HG03280 (cell line): ENCODE results near the gene ITGB3.

ENCODE experiments used
- ATAC-seq: cut with Tn5 transposase; IDR thresholded peaks from one replicate; pipeline ENCODE4 v1.9.1; 2021; ENCODE audit warnings: mild to moderate bottlenecking, moderate library complexity; ENCODE audit not compliant: unreplicated experiment

ITGB3 gene

DNA sequence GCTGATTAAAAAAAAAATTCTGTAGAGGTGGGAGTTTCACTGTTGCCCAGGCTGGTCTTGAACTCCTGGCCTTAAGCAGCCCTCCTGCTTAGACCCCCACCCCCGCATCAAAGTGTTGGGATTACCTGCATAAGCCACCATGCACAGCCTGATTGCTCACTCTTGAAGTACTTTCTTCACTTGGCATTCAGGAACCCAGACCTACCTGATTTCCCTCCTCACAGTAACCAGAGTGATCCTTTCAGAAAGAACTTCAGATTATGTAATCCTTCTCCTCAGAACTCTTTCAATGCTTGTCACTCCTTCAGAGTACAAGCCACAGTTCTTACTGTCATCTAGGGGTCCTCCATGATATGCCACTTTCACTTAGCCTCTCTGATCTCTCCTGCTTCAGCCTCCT lies 71.5 kb downstream of the ITGB3 start:
- no peak for ATAC-seq

DNA sequence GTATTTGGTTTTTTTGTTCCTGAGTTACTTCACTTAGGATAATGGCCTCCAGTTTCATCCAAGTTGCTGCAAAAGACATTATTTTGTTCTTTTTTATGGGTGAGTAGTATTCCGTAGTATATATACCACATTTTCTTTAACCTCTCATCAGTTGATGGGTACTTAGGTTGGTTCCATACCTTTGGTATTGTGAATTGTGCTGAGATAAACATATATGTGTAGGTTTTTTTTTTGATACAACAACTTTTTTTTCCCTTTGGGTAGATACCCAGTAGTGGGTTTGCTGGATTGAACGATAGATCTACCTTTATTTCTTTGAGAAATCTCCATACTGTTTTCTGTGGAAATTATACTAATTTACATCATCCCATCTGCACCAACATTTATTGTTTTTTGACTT lies 76.9 kb downstream of the ITGB3 start:
- no peak for ATAC-seq

DNA sequence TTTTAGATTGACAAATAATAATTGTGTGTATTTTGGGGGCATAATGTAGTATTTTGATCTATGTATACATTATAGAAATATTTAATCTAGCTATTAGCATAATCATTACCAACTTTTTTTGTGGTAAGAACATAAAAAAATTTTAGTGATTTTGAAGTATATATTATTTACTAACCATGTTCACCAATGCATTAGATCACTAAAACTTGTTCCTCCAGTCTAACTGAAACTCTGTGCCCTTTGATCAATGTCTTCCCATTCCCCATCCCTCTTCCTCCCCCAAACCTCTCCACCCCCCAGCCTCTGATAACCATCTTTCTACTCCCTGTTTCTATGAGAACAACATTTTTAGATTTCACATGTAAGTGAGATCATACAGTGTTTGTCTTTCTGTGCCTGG lies 78.7 kb downstream of the ITGB3 start:
- ATAC-seq, result no peak

DNA sequence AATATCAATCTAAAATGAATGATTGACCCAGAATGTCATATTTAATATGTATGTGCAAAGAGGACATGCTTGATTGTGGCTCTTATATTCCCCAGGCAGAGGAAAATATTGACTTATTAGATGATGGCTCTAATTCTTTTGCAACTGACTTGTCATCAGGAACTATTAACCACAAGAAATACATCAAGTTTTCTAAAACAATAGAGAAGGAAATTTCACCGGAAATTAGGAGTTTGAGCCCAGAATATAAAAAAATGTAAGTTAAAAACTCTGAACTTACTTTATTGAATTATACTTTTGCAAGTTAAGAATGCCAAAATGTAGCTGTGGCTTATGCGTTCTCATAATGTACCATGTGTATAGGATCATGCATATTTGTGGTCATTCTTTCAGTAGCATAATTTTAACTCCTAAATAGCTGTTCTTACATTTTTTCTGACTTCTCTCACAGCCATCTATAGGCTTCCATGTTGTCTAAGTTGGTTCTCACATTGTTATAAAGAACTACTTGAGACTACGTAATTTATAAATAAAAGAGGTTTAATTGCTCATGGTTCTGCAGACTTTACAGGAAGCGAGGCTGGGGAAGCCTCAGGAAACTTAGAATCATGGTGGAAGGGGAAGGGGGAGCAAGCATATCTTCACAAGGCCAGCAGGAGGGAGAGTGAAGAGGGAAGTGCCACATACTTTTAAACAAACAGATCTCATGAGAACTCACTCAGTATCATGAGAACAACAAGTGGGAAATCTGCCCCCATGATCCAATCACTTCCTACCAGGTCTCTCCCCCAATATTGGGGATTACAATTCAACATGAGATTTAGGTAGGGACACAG lies 81.7 kb downstream of the ITGB3 start:
- ATAC-seq, result no peak

DNA sequence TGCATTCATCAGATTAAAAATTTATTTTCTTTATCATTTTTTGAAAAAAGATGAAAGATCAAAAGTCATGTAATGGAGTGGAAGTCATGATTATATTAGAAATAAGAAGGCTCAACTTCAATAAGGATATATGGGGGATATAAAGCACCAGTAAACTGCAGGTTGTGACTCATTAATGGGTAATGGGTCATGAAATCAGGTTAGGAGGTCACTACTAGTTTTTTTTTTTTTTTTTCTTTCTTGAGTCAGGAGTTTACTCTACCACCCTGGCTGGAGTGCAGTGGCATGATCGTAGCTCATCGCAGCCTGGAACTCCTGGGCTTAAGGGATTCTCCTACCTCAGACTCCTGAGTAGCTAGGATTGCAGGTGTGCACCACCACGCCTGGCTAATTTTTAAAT lies 84.4 kb downstream of the ITGB3 start:
- ATAC-seq, result no peak

DNA sequence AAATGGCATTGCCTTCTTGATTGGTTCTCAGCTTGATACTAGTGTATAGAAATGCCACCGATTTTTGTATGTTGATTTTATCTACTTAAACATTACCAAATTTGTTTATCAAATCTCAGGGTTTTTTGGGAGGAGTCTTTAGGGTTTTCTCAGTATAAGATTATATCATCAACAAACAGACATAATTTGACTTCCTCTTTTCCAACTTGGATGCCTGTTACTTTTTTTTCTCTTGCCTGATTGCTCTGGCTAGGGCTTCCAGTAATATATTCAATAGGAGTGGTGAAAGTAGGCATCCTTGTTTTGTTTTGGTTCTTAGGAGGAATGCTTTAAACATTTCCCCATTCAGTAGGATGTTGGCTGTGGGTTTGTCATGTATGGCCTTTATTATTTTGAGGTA lies 99.2 kb downstream of the ITGB3 start:
- ATAC-seq, result no peak

DNA sequence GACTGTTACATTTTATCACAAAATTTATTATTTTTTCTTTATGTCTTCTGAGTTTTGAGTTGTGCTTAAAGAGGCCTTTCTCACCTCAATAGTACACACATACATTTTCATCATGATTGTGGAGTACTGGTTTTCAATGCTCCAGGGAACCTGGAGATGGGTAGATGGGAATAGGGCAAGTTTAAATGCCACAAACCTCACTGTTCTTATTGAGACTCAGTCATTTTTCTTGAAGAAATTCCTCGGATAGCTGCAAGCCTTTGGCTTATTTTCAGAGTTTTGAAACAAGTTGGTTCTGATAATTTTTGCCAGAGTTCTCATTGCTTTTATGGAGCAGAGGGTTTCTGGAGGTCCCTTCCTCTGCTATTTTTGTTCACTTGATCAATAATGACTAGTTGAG lies 105.0 kb downstream of the ITGB3 start:
- no peak for ATAC-seq
